SK-N-MC (cell line): Measurements from ENCODE around the gene C1QL4.

ENCODE experiments used
- EZH2 ChIP-seq: fragments of 200-600 bp; sonication (generic); IDR thresholded peaks from one replicate; pipeline ENCODE4 v1.6.1; 2017; ENCODE audit warnings: antibody characterized with exemption
- FOXP2 ChIP-seq: optimal IDR thresholded peaks from 2 replicates; pipeline ENCODE3; 2011; ENCODE audit warnings: mild to moderate bottlenecking, moderate library complexity; ENCODE audit not compliant: insufficient read depth; ENCODE audit errors: extremely low read length, control extremely low read depth
- POLR2AphosphoS5 ChIP-seq: IDR thresholded peaks from 2 replicates; pipeline ENCODE4 v1.6.1; 2012; ENCODE audit warnings: mild to moderate bottlenecking, low read depth, low read length, borderline replicate concordance

GRCh38 chr12:49292729-49293055 is 44.3 kb downstream of the C1QL4 start:
- TF ChIP-seq POLR2AphosphoS5 = no peak
- no peak for TF ChIP-seq EZH2
- TF ChIP-seq FOXP2 = no peak
